Memory B cell (primary cell): ENCODE results near the gene NRM.
"Not testable (repeated sequence)": the region's sequence is repeated elsewhere in the genome, so short reads cannot be mapped to it uniquely, and the experiment has no call there.

Source experiments
- ATAC-seq: fragments of 150-1000 bp; cut with Tn5 transposase; 2 replicates; pipeline ENCODE4 v1.10.0; 2021; ENCODE audit warnings: low read depth, mild to moderate bottlenecking, moderate library complexity
- DNase-seq, 2 donors: peaks; one replicate each; pipeline ENCODE4 v3.0.0; 2022; ENCODE audit warnings: low spot score in 2 of 2
- H3K27ac Mint-ChIP-seq: one replicate; pipeline ENCODE4 v1.8.0; 2022; ENCODE audit warnings: mild to moderate bottlenecking, moderate library complexity, mixed read lengths
- H3K27me3 Mint-ChIP-seq: one replicate; pipeline ENCODE4 v1.8.0; 2022; ENCODE audit warnings: mixed read lengths
- H3K36me3 Mint-ChIP-seq: one replicate; pipeline ENCODE4 v1.8.0; 2022; ENCODE audit warnings: mild to moderate bottlenecking, mixed read lengths
- H3K4me1 Mint-ChIP-seq: one replicate; pipeline ENCODE4 v1.8.0; 2022; ENCODE audit warnings: mixed read lengths
- H3K4me3 Mint-ChIP-seq: one replicate; pipeline ENCODE4 v1.8.0; 2022; ENCODE audit warnings: mild to moderate bottlenecking, moderate library complexity, mixed read lengths
- H3K9me3 Mint-ChIP-seq: one replicate; pipeline ENCODE4 v1.8.0; 2022; ENCODE audit warnings: mixed read lengths

Gene NRM

GRCh38 chr6:30723159-30723842 lies 32.5 kb upstream of the NRM start:
- Mint-ChIP-seq H3K4me1 (peaks cover 31% of the 10 kb centered on the region), H3K36me3 (peaks cover 17% of the 10 kb centered on the region), H3K4me3 (peak overlapping the region; percentile 96), H3K27ac (peak overlapping the region; percentile 90)
- H3K27me3 Mint-ChIP-seq, ATAC-seq, DNase-seq, H3K9me3 Mint-ChIP-seq: not testable (repeated sequence)

GRCh38 chr6:30722280-30723112 lies 31.7 kb upstream of the NRM start:
- Mint-ChIP-seq H3K4me3 (peak overlapping the region; percentile 96), H3K36me3 (peaks cover 17% of the 10 kb centered on the region), H3K27me3 (no peaks in the 10 kb centered on the region)

GRCh38 chr6:30722025-30722279 lies 31.2 kb upstream of the NRM start:
- H3K9me3 Mint-ChIP-seq, H3K27me3 Mint-ChIP-seq, DNase-seq, ATAC-seq: not testable (repeated sequence)
- Mint-ChIP-seq H3K4me3 (peak overlapping the region; percentile 96), H3K27ac (peak overlapping the region; percentile 90), H3K4me1 (peaks cover 33% of the 10 kb centered on the region), H3K36me3 (peaks cover 17% of the 10 kb centered on the region)

More at GRCh38 chr6:30722280-30723112, 31.7 kb upstream of the NRM start:
- peak overlapping the region; percentile 90 for H3K27ac Mint-ChIP-seq
- H3K4me1 Mint-ChIP-seq = peaks cover 33% of the 10 kb centered on the region
- ATAC-seq (no peak), DNase-seq (peak; percentile 88 to 96)
- no peaks in the 10 kb centered on the region for H3K9me3 Mint-ChIP-seq

DNA sequence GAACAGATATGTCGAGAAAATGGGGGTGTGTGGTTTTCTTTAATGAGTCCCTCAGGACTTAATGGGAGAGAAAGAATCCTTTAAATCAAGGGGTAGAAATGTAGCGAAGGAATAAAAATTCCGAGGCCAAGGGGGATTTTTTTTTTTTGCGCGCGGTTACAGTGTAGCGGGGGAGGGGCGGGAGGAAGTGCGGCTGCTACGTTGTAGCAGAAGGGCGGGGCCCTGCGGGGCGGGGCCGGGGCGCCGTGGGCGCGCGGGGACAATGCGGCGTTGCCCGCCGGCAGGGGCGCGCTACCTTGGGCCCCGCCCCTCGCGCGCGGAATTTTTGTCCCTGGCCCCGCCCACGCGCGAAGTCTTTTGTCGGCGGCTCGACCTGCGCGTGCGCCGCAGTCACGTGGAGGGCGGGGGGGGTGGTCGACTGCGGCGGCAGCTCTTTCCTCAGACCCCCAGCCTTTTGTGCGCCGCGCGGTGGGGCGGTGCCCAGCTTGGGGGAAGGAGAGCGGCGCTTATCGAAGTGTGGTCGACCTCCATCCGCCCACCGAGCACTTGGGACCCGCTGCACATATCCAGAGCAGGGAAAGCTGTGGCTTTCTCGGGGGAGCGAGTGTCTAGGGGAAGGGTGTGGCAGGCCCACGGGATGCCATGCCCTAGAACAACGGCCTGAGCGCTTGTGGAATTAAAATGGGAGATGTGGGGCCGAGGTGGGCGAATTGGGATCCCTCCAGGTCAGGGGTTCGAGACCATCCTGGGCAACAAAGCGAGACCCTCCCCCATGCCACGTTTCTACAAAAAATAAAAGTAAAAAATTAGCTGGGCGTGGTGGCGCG lies 30.6 kb upstream of the NRM start:
- peak; percentile 90 to 96 for DNase-seq
- Mint-ChIP-seq H3K27me3 (no peaks in the 10 kb centered on the region), H3K4me3 (peak overlapping the region; percentile 96), H3K27ac (peak overlapping the region; percentile 90), H3K4me1 (peaks cover 35% of the 10 kb centered on the region), H3K36me3 (peaks cover 17% of the 10 kb centered on the region), H3K9me3 (no peaks in the 10 kb centered on the region)
- peak; percentile 43 for ATAC-seq

DNA sequence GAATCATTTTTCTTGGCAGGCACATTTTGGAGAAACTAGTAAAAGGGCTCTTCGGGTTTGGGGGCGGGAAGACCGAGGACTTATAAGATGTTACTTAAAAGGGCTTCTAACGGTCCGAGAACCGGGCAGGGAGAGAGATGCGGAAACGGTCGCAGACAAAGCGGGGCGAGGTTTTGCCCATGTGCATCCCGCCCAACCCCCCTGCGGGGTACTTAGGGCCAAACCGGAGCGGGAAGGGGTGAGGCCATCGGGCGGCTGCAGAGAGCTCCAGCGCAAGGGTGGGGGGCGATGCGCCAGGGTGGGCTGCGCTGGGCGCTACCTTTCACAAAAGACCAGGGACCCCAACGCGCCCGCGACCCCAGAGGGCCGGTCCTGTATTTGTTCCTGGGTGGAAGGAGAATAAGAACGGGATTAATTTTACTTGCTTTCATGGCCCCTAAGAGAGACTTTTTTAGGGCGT lies 30.0 kb upstream of the NRM start:
- peak overlapping the region; percentile 90 for H3K27ac Mint-ChIP-seq
- H3K4me1 Mint-ChIP-seq = peaks cover 40% of the 10 kb centered on the region
- no peaks in the 10 kb centered on the region for H3K27me3 Mint-ChIP-seq
- H3K9me3 Mint-ChIP-seq = no peaks in the 10 kb centered on the region
- DNase-seq (peak; percentile 53 to 61), ATAC-seq (no peak)
- H3K36me3 Mint-ChIP-seq = peaks cover 17% of the 10 kb centered on the region
- H3K4me3 Mint-ChIP-seq = peak overlapping the region; percentile 96

GRCh38 chr6:30719791-30720737 lies 29.3 kb upstream of the NRM start, which contains the start of gene TUBB:
Gene TUBB, plus strand, starts transcription at chr6:30720352. Its CDS starts 155 bp downstream, at chr6:30720507.
- H3K27me3 Mint-ChIP-seq = no peaks in the 10 kb centered on the region
- peaks cover 14% of the 10 kb centered on the region for H3K36me3 Mint-ChIP-seq
- DNase-seq (peak; percentile 80 to 88), ATAC-seq (peak; percentile 53)
- H3K4me1 Mint-ChIP-seq = peaks cover 37% of the 10 kb centered on the region
- H3K4me3 Mint-ChIP-seq = peak within 1 kb of the TSS; percentile 96
- H3K9me3 Mint-ChIP-seq = no peaks in the 10 kb centered on the region
- H3K27ac Mint-ChIP-seq = peak within 1 kb of the TSS; percentile 90

GRCh38 chr6:30719356-30719755 lies 28.6 kb upstream of the NRM start:
- Mint-ChIP-seq H3K36me3 (peaks cover 16% of the 10 kb centered on the region), H3K27ac (peak overlapping the region; percentile 90), H3K27me3 (no peaks in the 10 kb centered on the region), H3K4me1 (peaks cover 31% of the 10 kb centered on the region), H3K4me3 (peak overlapping the region; percentile 96), H3K9me3 (no peaks in the 10 kb centered on the region)
- ATAC-seq = no peak
- no peak for DNase-seq

DNA sequence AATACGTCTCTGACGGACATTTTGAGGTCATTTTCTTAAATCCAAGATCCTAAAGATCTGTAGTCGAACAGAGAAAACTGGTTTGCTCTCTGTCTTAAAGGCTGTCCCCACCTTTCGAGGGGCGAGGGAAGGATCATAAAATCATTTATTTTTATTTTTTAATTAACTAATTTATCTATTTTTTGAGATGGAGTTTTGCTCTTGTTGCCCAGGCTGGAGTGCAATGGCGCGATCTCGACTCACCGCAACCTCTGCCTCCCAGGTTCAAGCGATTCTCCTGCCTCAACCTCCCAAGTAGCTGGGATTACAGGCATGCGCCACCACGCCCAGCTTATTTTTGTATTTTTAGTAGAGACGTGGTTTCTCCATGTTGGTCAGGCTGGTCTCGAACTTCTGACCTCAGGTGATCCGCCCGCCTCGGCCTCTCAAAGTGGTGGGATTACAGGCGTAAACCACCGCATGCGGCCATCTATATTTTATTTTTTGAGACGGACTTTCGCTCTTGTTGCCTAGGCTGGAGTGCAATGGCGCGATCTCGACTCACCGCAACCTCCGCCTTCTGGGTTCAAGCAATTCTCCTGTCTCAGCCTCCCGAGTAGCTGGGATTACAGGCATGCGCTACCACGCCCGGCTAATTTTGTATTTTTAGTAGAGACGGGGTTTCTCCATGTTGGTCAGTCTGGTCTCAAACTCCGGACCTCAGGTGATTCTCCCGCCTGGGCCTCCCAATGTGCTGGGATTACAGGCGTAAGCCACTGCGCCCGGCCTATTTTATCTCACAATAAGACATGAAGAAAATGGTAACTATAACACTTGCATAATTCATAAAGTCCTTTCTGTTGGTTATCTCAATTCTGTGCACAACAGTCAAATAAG lies 27.3 kb upstream of the NRM start:
- DNase-seq, H3K9me3 Mint-ChIP-seq, ATAC-seq, H3K27me3 Mint-ChIP-seq: not testable (repeated sequence)
- Mint-ChIP-seq H3K4me3 (peak overlapping the region; percentile 92), H3K36me3 (peaks cover 17% of the 10 kb centered on the region), H3K27ac (peak overlapping the region; percentile 92), H3K4me1 (peaks cover 27% of the 10 kb centered on the region)

GRCh38 chr6:30717129-30717844 lies 26.5 kb upstream of the NRM start, which contains the start of gene MDC1:
Gene MDC1, minus strand, starts transcription at chr6:30717281. Its CDS starts 2,106 bp downstream, at chr6:30715175.
- Mint-ChIP-seq H3K36me3 (peaks cover 22% of the 10 kb centered on the region), H3K4me1 (peaks cover 26% of the 10 kb centered on the region)

DNA sequence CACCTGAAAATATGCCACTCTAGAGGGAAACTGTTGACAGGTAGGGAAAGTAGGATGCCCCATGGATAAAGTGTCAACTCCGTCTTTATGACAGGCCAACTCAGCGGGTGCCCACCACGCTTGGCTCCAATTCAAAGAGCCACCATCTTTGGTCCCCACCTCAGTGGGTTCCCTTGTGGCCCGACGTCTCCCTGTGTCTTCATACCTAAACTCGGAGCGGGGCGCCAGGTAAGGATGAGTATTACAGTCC lies 26.0 kb upstream of the NRM start:
- ATAC-seq (no peak), DNase-seq (no peak)
- H3K36me3 Mint-ChIP-seq = peaks cover 27% of the 10 kb centered on the region
- H3K4me1 Mint-ChIP-seq = peaks cover 26% of the 10 kb centered on the region
- no peaks in the 10 kb centered on the region for H3K27me3 Mint-ChIP-seq
- no peaks in the 10 kb centered on the region for H3K9me3 Mint-ChIP-seq
- peak overlapping the region; percentile 92 for H3K4me3 Mint-ChIP-seq
- peak overlapping the region; percentile 92 for H3K27ac Mint-ChIP-seq

More at GRCh38 chr6:30717129-30717844, 26.5 kb upstream of the NRM start, which contains the start of gene MDC1:
- ATAC-seq = peak; percentile 71
- Mint-ChIP-seq H3K4me3 (peak within 1 kb of the TSS; percentile 92), H3K27ac (peak within 1 kb of the TSS; percentile 92), H3K27me3 (no peaks in the 10 kb centered on the region), H3K9me3 (no peaks in the 10 kb centered on the region)
- peak; percentile 87 to 97 for DNase-seq

- Mint-ChIP-seq H3K36me3 (peaks cover 31% of the 10 kb centered on the region), H3K27ac (no peak overlapping the region), H3K4me1 (peaks cover 23% of the 10 kb centered on the region), H3K4me3 (no peak overlapping the region), H3K27me3 (no peaks in the 10 kb centered on the region), H3K9me3 (no peaks in the 10 kb centered on the region)
- no peak for ATAC-seq
- no peak for DNase-seq
These were observed 23.5 kb upstream of the NRM start for GRCh38 chr6:30714263-30714662.

GRCh38 chr6:30712441-30712945 lies 21.7 kb upstream of the NRM start:
- ATAC-seq (no peak), DNase-seq (no peak)
- peaks cover 27% of the 10 kb centered on the region for H3K4me1 Mint-ChIP-seq
- H3K36me3 Mint-ChIP-seq = peaks cover 40% of the 10 kb centered on the region
- no peaks in the 10 kb centered on the region for H3K27me3 Mint-ChIP-seq
- H3K4me3 Mint-ChIP-seq = no peak overlapping the region
- no peaks in the 10 kb centered on the region for H3K9me3 Mint-ChIP-seq
- H3K27ac Mint-ChIP-seq = peak overlapping the region; percentile 54
